PC-9 (cell line): ENCODE data around the gene CHRD. TPM values are rescaled to one million over a fixed set of nuclear protein-coding genes. Genes with fewer than 3 reads are reported as not detected.

Source experiments
- BruUV-seq: library from RNA; stranded (reverse); fragments of 400-500 nt; replicated peaks from 2 replicates; lab custom pipeline; 2021; lab: Mats Ljungman, UMichigan
- CTCF ChIA-PET: fragments of 300-600 bp; sonication (Branson Sonifier 250); formaldehyde crosslinking; loops from one replicate; lab custom pipeline; 2022; ENCODE audit warnings: antibody characterized with exemption; lab: Charles Lee
- POLR2A ChIA-PET: fragments of 300-600 bp; sonication (Branson Sonifier 250); formaldehyde crosslinking; loops from one replicate; lab custom pipeline; 2022; ENCODE audit warnings: antibody characterized with exemption; ENCODE audit not compliant: unreplicated experiment; lab: Charles Lee
- DNase-seq, 2 experiments: peaks; one replicate each; pipeline versions ENCODE4 v3.0.0 to v3.0.0-alpha.2; 2015 to 2022; ENCODE audit warnings: mixed read lengths in 1 of 2
- H2AFZ ChIP-seq: fragments of 200-600 bp; sonication (generic); 2 replicates; pipeline ENCODE4 v1.8.1; 2017; ENCODE audit warnings: antibody characterized with exemption
- H3F3A ChIP-seq: fragments of 200-600 bp; sonication (generic); 2 replicates; pipeline ENCODE4 v1.8.1; 2017; ENCODE audit warnings: antibody characterized with exemption, mild to moderate bottlenecking, low read depth; ENCODE audit not compliant: insufficient read depth
- H3K27ac ChIP-seq: fragments of 200-600 bp; sonication (generic); 2 replicates; pipeline ENCODE4 v1.6.1; 2016; ENCODE audit warnings: mixed run types
- H3K27me3 ChIP-seq: fragments of 200-600 bp; sonication (generic); 2 replicates; pipeline ENCODE4 v1.6.1; 2016; ENCODE audit warnings: low read depth, mixed run types; ENCODE audit not compliant: insufficient read depth
- H3K36me3 ChIP-seq: fragments of 200-600 bp; sonication (generic); 2 replicates; pipeline ENCODE4 v1.6.1; 2016; ENCODE audit warnings: low read depth, mixed run types
- H3K4me1 ChIP-seq: fragments of 200-600 bp; sonication (generic); replicated peaks from 2 replicates; pipeline ENCODE4 v1.6.1; 2016; ENCODE audit warnings: mixed run types; ENCODE audit not compliant: insufficient read depth
- H3K4me2 ChIP-seq: fragments of 200-600 bp; sonication (generic); 2 replicates; pipeline ENCODE4 v1.6.1; 2017; ENCODE audit warnings: mixed run types
- H3K4me3 ChIP-seq: fragments of 200-600 bp; sonication (generic); 2 replicates; pipeline ENCODE4 v1.6.1; 2016; ENCODE audit warnings: mixed run types
- H3K79me2 ChIP-seq: fragments of 200-600 bp; sonication (generic); 2 replicates; pipeline ENCODE4 v1.6.1; 2017; ENCODE audit warnings: low read depth, mixed run types
- H3K9me2 ChIP-seq: fragments of 200-600 bp; sonication (generic); 2 replicates; pipeline ENCODE4 v1.8.1; 2017; ENCODE audit warnings: mild to moderate bottlenecking; ENCODE audit not compliant: insufficient read depth
- H3K9me3 ChIP-seq: fragments of 200-600 bp; sonication (generic); 2 replicates; pipeline ENCODE4 v1.8.1; 2016; ENCODE audit warnings: low read depth; ENCODE audit not compliant: insufficient read depth
- H4K20me1 ChIP-seq: fragments of 200-600 bp; sonication (generic); 2 replicates; pipeline ENCODE4 v1.8.1; 2017; ENCODE audit not compliant: insufficient read depth
- CTCF ChIP-seq: fragments of 200-600 bp; sonication (generic); conservative IDR thresholded peaks from 2 replicates; pipeline ENCODE4 v1.6.1; 2017; ENCODE audit warnings: mixed run types, antibody characterized with exemption, mild to moderate bottlenecking, moderate library complexity
- EZH2 ChIP-seq: fragments of 200-600 bp; sonication (generic); IDR thresholded peaks from 2 replicates; pipeline ENCODE4 v1.8.0; 2017; ENCODE audit warnings: antibody characterized with exemption, low read depth
- intact Hi-C: fragments of 100-400 bp; cut with micrococcal nuclease; formaldehyde crosslinking; loops from one replicate; pipeline ENCODE4 v1.10.0; 2022; ENCODE audit not compliant: unreplicated experiment
- total RNA-seq: library from RNA; stranded (reverse); gene quantifications from 2 replicates; pipeline ENCODE4 v1.2.3, GENCODE V29; 2021

CHRD gene
- total RNA-seq, 1 experiment from 2014 or later, result not detected

DNA sequence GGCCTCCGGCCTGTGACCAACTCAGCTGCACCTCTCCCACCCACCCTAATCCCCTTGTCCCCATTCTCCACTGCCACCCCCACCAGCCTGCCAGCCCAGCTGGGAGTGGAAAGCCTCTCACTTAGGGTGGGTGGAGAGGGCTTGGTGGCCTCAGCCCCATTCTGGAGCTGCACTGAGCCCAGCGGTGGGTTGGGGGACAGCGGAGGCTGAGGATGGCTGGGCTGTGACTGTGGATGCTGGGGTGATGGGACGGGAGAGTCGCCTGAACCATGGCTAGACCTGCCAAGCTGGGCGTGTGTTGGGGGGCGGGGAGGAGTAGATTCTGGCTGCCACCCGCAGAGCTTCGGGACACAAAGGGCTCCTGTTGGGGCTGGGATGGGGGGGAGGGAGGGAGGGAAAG is 20.2 kb upstream of the CHRD start:
- Histone ChIP-seq H3K4me3 (no peak overlapping the region), H3K36me3 (peaks cover 4% of the 10 kb centered on the region), H3K9me2 (no peaks in the 10 kb centered on the region), H2AFZ (no peak overlapping the region), H3F3A (peaks cover 20% of the 10 kb centered on the region), H3K4me1 (peaks cover 18% of the 10 kb centered on the region), H3K27me3 (no peaks in the 10 kb centered on the region), H3K27ac (no peak overlapping the region), H3K79me2 (peaks cover 26% of the 10 kb centered on the region), H3K4me2 (no peak overlapping the region), H4K20me1 (peaks cover 3% of the 10 kb centered on the region), H3K9me3 (no peaks in the 10 kb centered on the region)
- intact Hi-C loops, result loop anchor here (5.0 kb wide), 2 partner anchors 182 to 342 kb away; partner anchors contain the start of gene ABCC5
- TF ChIP-seq CTCF (no peak), EZH2 (no peak)
- POLR2A ChIA-PET, result no interaction called here
- no TSS peak for BruUV-seq
- CTCF ChIA-PET, result no interaction called here
- DNase-seq, result no peak

GRCh38 chr3:184360070-184360928 is 19.6 kb upstream of the CHRD start:
- Histone ChIP-seq H3K79me2 (peaks cover 33% of the 10 kb centered on the region), H3K4me1 (peaks cover 22% of the 10 kb centered on the region), H4K20me1 (peaks cover 10% of the 10 kb centered on the region), H3K4me3 (peak overlapping the region; percentile 85), H3K9me3 (no peaks in the 10 kb centered on the region), H3K27me3 (no peaks in the 10 kb centered on the region), H2AFZ (peak overlapping the region; percentile 98), H3F3A (peaks cover 27% of the 10 kb centered on the region), H3K9me2 (no peaks in the 10 kb centered on the region), H3K36me3 (peaks cover 11% of the 10 kb centered on the region), H3K4me2 (peak overlapping the region; percentile 99), H3K27ac (no peak overlapping the region)
- POLR2A ChIA-PET, result no interaction called here
- BruUV-seq, result no TSS peak
- TF ChIP-seq EZH2 (no peak), CTCF (no peak)
- no peak for DNase-seq
- intact Hi-C loops, result loop anchor here (5.0 kb wide), 2 partner anchors 183 to 343 kb away; partner anchors contain the start of gene ABCC5
- CTCF ChIA-PET, result interaction anchor here (2.8 kb wide), 1 partner anchor 11 kb away, joined by 7 read pairs; no protein-coding TSS in a partner anchor

GRCh38 chr3:184360929-184361531 is 18.8 kb upstream of the CHRD start:
- peak overlapping the region; percentile 85 for H3K4me3 ChIP-seq
- H3K4me2 ChIP-seq, result peak overlapping the region; percentile 99
- BruUV-seq, result no TSS peak
- ChIA-PET CTCF (interaction anchor here (2.8 kb wide), 1 partner anchor 11 kb away, joined by 7 read pairs; no protein-coding TSS in a partner anchor), POLR2A (no interaction called here)
- H3K36me3 ChIP-seq, result peaks cover 11% of the 10 kb centered on the region
- peaks cover 22% of the 10 kb centered on the region for H3K4me1 ChIP-seq
- H3F3A ChIP-seq, result peaks cover 31% of the 10 kb centered on the region
- DNase-seq, result no peak
- intact Hi-C loops, result loop anchor here (5.0 kb wide), 2 partner anchors 184 to 344 kb away; partner anchors contain the start of gene ABCC5
- H3K27me3 ChIP-seq, result no peaks in the 10 kb centered on the region
- H3K9me3 ChIP-seq, result no peaks in the 10 kb centered on the region
- TF ChIP-seq EZH2 (no peak), CTCF (no peak)
- peaks cover 35% of the 10 kb centered on the region for H3K79me2 ChIP-seq
- peaks cover 13% of the 10 kb centered on the region for H4K20me1 ChIP-seq
- H3K9me2 ChIP-seq, result no peaks in the 10 kb centered on the region
- H2AFZ ChIP-seq, result peak overlapping the region; percentile 98
- no peak overlapping the region for H3K27ac ChIP-seq
